ENCODE data around the gene PEPD. TPM values are rescaled to one million over a fixed set of nuclear protein-coding genes. Genes with fewer than 3 reads are reported as not detected.

The PEPD gene
- total and polyA plus RNA-seq, 2 of the 4 experiments (the other 2 are of a cell fraction) = 36.7 to 88.4 TPM

DNA sequence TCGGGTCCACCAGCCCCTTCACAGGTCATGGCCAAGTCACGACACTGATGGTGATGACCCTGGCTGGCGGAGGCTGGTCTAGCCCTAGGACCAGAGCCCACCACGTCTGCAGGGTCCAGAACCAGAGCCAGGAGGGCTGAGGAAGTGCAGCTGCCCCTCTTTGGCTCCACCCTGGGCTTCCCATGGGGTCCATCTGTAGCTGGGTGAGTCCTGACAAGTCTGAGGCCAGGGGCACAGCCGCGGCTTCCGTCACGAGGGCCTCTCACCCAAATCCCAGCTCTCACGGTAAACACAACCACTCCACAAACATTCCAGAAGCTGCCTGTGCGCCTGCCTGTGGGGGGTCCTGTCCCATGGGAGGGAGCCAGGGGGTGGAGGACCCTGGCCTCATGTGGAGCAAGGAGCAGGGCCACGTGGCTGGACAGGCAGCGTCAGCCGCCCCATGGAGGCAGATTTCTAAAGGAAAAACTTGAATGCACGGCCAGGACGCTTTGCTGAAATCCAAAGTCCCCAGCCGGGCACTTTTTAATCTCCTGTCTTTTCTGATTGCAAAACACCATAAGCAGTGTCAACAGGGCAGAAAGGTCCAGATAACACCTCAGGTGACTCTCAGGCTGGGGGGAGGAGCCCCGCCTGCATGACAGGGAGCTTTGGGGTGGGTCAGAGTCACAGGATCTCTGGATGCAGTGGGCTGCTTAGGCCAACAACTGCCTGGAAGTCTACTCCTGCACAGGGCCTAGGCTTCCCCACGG, 118.2 kb downstream of the PEPD start:
- no peaks in the 10 kb centered on the region for H3K79me1 ChIP-seq (ENCODE audit: low read depth in 1 of 2, low read length in 2 of 2)
- H2AK9ac ChIP-seq (replicated peaks; ENCODE audit: low read depth, low read length, poor library complexity) = no peak overlapping the region
- no peaks in the 10 kb centered on the region for H3K4me1 ChIP-seq (ENCODE audit: control insufficient read depth, insufficient read depth, low read length)
- no peak overlapping the region for H2AK5ac ChIP-seq (ENCODE audit: low read depth, low read length)
- H3K9me1 ChIP-seq (ENCODE audit: insufficient read depth, low read length) = no peaks in the 10 kb centered on the region
- no peak overlapping the region for H2BK120ac ChIP-seq (ENCODE audit: low read depth, low read length)
- ATAC-seq (ENCODE audit: low read depth) (no peak), DNase-seq (no peak)
- H4K8ac ChIP-seq (ENCODE audit: low read depth in 2 of 2, low read length in 2 of 2) = no peak overlapping the region
- H4K91ac ChIP-seq (ENCODE audit: insufficient read depth, low read depth, low read length) = no peak overlapping the region
- H3K23ac ChIP-seq (ENCODE audit: low read depth, low read length) = no peak overlapping the region
- H3K4me3 ChIP-seq (ENCODE audit: insufficient read depth, low read depth, low read length) = no peak overlapping the region
- H3K56ac ChIP-seq (ENCODE audit: extremely low read depth, insufficient read depth, low read length) = no peak overlapping the region
- H3K14ac ChIP-seq (replicated peaks; ENCODE audit: low read depth, low read length) = no peak overlapping the region
- dilution Hi-C loops (cut with HindIII; ENCODE audit: low sequenced_read_pairs, unreplicated experiment) = no loop called here
- no peak overlapping the region for H4K5ac ChIP-seq (ENCODE audit: low read depth, low read length)
- ChIA-PET POLR2A (ENCODE audit: unreplicated experiment) (no interaction called here), CTCF (interaction anchor here (1.8 kb wide), 1 partner anchor 13 kb away, joined by 6 read pairs; no protein-coding TSS in a partner anchor)
- no peak overlapping the region for H3K4me2 ChIP-seq (ENCODE audit: low read depth, low read length)
- no TSS peak for BruUV-seq (replicated peaks)
- intact Hi-C loops (cut with micrococcal nuclease) = no loop called here
- H2AFZ ChIP-seq (replicated peaks; ENCODE audit: low read length, poor library complexity) = no peak overlapping the region
- H4K20me1 ChIP-seq (ENCODE audit: insufficient read depth, low read length) = no peaks in the 10 kb centered on the region; the same call in 1 of the 2 replicates
- no peak overlapping the region for H3K4ac ChIP-seq (ENCODE audit: low read depth, low read length)
- H3K27me3 ChIP-seq (ENCODE audit: control insufficient read depth, insufficient read depth, low read length) = no peaks in the 10 kb centered on the region
- no peak overlapping the region for H2BK15ac ChIP-seq (ENCODE audit: low read depth, low read length)
- in situ Hi-C loops (cut with MboI; ENCODE audit: low sequenced_read_pairs) = no loop called here
- no peak overlapping the region for H2BK5ac ChIP-seq (ENCODE audit: low read depth, low read length, poor library complexity, severe bottlenecking)
- no peak overlapping the region for H2BK20ac ChIP-seq (ENCODE audit: low read depth, low read length)
- no peaks in the 10 kb centered on the region for H3K9me3 ChIP-seq (ENCODE audit: control insufficient read depth, insufficient read depth, low read length)
- no peak overlapping the region for H3K9ac ChIP-seq (ENCODE audit: low read depth, low read length)
- H3K27ac ChIP-seq (ENCODE audit: insufficient read depth, low read length) = no peak overlapping the region
- no peaks in the 10 kb centered on the region for H3K36me3 ChIP-seq (ENCODE audit: control insufficient read depth, insufficient read depth, low read length)
- TF ChIP-seq CEBPB (IDR thresholded peaks at IDR 0.05; ENCODE audit: low read depth, low read length) (no peak), MXI1 (IDR thresholded peaks at IDR 0.05; ENCODE audit: borderline replicate concordance, low read depth, low read length) (no peak), RAD21 (IDR thresholded peaks at IDR 0.05; ENCODE audit: low read length) (no peak), FOS (IDR thresholded peaks at IDR 0.05; ENCODE audit: low read depth, low read length) (no peak), POLR2A (IDR thresholded peaks at IDR 0.05; ENCODE audit: low read depth, low read length) (no peak), RFX5 (IDR thresholded peaks at IDR 0.05; ENCODE audit: low read depth, low read length) (no peak), BHLHE40 (IDR thresholded peaks at IDR 0.05; ENCODE audit: low read depth, low read length) (no peak), CHD1 (IDR thresholded peaks at IDR 0.05; ENCODE audit: low read depth, low read length) (no peak), MAZ (IDR thresholded peaks at IDR 0.05; ENCODE audit: borderline replicate concordance, low read depth, low read length) (no peak), MAFK (IDR thresholded peaks at IDR 0.05; ENCODE audit: low read depth, low read length) (no peak), NFE2L2 (IDR thresholded peaks at IDR 0.05; ENCODE audit: low read depth, low read length) (no peak), SMC3 (IDR thresholded peaks at IDR 0.05; ENCODE audit: low read depth, low read length) (no peak), RCOR1 (IDR thresholded peaks at IDR 0.05; ENCODE audit: insufficient replicate concordance, low read length) (no peak)
- TF ChIP-seq, protein P1, sequence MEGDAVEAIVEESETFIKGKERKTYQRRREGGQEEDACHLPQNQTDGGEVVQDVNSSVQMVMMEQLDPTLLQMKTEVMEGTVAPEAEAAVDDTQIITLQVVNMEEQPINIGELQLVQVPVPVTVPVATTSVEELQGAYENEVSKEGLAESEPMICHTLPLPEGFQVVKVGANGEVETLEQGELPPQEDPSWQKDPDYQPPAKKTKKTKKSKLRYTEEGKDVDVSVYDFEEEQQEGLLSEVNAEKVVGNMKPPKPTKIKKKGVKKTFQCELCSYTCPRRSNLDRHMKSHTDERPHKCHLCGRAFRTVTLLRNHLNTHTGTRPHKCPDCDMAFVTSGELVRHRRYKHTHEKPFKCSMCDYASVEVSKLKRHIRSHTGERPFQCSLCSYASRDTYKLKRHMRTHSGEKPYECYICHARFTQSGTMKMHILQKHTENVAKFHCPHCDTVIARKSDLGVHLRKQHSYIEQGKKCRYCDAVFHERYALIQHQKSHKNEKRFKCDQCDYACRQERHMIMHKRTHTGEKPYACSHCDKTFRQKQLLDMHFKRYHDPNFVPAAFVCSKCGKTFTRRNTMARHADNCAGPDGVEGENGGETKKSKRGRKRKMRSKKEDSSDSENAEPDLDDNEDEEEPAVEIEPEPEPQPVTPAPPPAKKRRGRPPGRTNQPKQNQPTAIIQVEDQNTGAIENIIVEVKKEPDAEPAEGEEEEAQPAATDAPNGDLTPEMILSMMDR (conservative IDR thresholded peaks at IDR 0.05; ENCODE audit: low read depth, low read length) = no peak
- TF ChIP-seq, protein P2, sequence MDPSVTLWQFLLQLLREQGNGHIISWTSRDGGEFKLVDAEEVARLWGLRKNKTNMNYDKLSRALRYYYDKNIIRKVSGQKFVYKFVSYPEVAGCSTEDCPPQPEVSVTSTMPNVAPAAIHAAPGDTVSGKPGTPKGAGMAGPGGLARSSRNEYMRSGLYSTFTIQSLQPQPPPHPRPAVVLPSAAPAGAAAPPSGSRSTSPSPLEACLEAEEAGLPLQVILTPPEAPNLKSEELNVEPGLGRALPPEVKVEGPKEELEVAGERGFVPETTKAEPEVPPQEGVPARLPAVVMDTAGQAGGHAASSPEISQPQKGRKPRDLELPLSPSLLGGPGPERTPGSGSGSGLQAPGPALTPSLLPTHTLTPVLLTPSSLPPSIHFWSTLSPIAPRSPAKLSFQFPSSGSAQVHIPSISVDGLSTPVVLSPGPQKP (IDR thresholded peaks at IDR 0.05; ENCODE audit: borderline replicate concordance, low read depth, low read length) = no peak
- TF ChIP-seq, protein P3, sequence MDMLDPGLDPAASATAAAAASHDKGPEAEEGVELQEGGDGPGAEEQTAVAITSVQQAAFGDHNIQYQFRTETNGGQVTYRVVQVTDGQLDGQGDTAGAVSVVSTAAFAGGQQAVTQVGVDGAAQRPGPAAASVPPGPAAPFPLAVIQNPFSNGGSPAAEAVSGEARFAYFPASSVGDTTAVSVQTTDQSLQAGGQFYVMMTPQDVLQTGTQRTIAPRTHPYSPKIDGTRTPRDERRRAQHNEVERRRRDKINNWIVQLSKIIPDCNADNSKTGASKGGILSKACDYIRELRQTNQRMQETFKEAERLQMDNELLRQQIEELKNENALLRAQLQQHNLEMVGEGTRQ (IDR thresholded peaks at IDR 0.05; ENCODE audit: low read depth, low read length) = no peak
- no peak overlapping the region for H3K18ac ChIP-seq (ENCODE audit: low read depth, low read length)
- 65% methylated on average over 4 of the region's 18 CpGs; no CpG with 5 or more reads in 1 of the 2 experiments for WGBS, 2 experiments (ENCODE audit: extremely low coverage in 2 of 2, insufficient read length in 1 of 2)
